Stomach smooth muscle (tissue), 2 donors: Measurements from ENCODE around the gene MGAT4B.
A peak's percentile ranks its signal among the peaks of the same experiment; 100 is the strongest.
"Not testable (repeated sequence)": the region's sequence is repeated elsewhere in the genome, so short reads cannot be mapped to it uniquely, and the experiment has no call there.

Experiments used
- H3K27ac ChIP-seq: one replicate; pipeline ENCODE4 v1.7.0; 2013; ENCODE audit warnings: mild to moderate bottlenecking, low read length, inconsistent platforms
- H3K27me3 ChIP-seq, 2 donors: one replicate each; pipeline ENCODE4 v1.7.0; 2013; ENCODE audit warnings: low read length in 2 of 2; ENCODE audit not compliant: insufficient read depth in 2 of 2, control insufficient read depth in 1 of 2
- H3K36me3 ChIP-seq, 2 donors: one replicate each; pipeline ENCODE4 v1.7.0; 2013; ENCODE audit warnings: low read length in 2 of 2; ENCODE audit not compliant: control insufficient read depth in 2 of 2, insufficient read depth in 2 of 2
- H3K4me1 ChIP-seq: one replicate; pipeline ENCODE4 v1.7.0; 2013; ENCODE audit warnings: low read length; ENCODE audit not compliant: control insufficient read depth, insufficient read depth
- H3K4me3 ChIP-seq, 2 donors: one replicate each; pipeline ENCODE4 v1.7.0; 2013; ENCODE audit warnings: low read length in 2 of 2
- H3K9ac ChIP-seq, 2 donors: one replicate each; pipeline ENCODE4 v1.7.0; 2013; ENCODE audit warnings: low read length in 2 of 2, mild to moderate bottlenecking in 1 of 2
- H3K9me3 ChIP-seq, 2 donors: one replicate each; pipeline ENCODE4 v1.7.0; 2013; ENCODE audit warnings: low read length in 2 of 2; ENCODE audit not compliant: control insufficient read depth in 2 of 2
- donor health status: healthy.
- donor health status: Pancreatic carcinoma.

Gene MGAT4B

GRCh38 chr5:179792612-179793467, 13.8 kb downstream of the MGAT4B start:
- Histone ChIP-seq H3K4me3 (no peak overlapping the region), H3K27ac (peak overlapping the region; percentile 41), H3K4me1 (peaks cover 38% of the 10 kb centered on the region)

GRCh38 chr5:179791881-179792611, 14.6 kb downstream of the MGAT4B start:
- H3K27ac ChIP-seq, result no peak overlapping the region
- H3K4me3 ChIP-seq, result no peak overlapping the region
- no peaks in the 10 kb centered on the region for H3K27me3 ChIP-seq
- H3K36me3 ChIP-seq, result no peaks in the 10 kb centered on the region
- H3K9me3 ChIP-seq, result no peaks in the 10 kb centered on the region
- no peak overlapping the region for H3K9ac ChIP-seq
- peaks cover 36% of the 10 kb centered on the region for H3K4me1 ChIP-seq

More at GRCh38 chr5:179792612-179793467, 13.8 kb downstream of the MGAT4B start:
- Histone ChIP-seq H3K9ac (no peak overlapping the region), H3K27me3 (no peaks in the 10 kb centered on the region), H3K36me3 (no peaks in the 10 kb centered on the region), H3K9me3 (no peaks in the 10 kb centered on the region)

GRCh38 chr5:179789278-179789677, 17.4 kb downstream of the MGAT4B start:
- H3K4me1 ChIP-seq, result peaks cover 14% of the 10 kb centered on the region
- H3K9ac ChIP-seq, H3K36me3 ChIP-seq, H3K9me3 ChIP-seq, H3K27me3 ChIP-seq, H3K27ac ChIP-seq, H3K4me3 ChIP-seq: not testable (repeated sequence)

- no peak overlapping the region for H3K27ac ChIP-seq
- H3K9ac ChIP-seq, result no peak overlapping the region
These were observed 18.3 kb downstream of the MGAT4B start for GRCh38 chr5:179788193-179788854.

GRCh38 chr5:179786861-179787260, 19.8 kb downstream of the MGAT4B start:
- H3K9ac ChIP-seq, result no peak overlapping the region
- no peaks in the 10 kb centered on the region for H3K36me3 ChIP-seq
- no peak overlapping the region for H3K27ac ChIP-seq
- no peaks in the 10 kb centered on the region for H3K27me3 ChIP-seq
- no peak overlapping the region for H3K4me3 ChIP-seq
- H3K9me3 ChIP-seq, result no peaks in the 10 kb centered on the region
- peaks cover 3% of the 10 kb centered on the region for H3K4me1 ChIP-seq

More at GRCh38 chr5:179788193-179788854, 18.3 kb downstream of the MGAT4B start:
- H3K4me1 ChIP-seq, result peaks cover 6% of the 10 kb centered on the region
- H3K4me3 ChIP-seq, result no peak overlapping the region
- H3K27me3 ChIP-seq, result no peaks in the 10 kb centered on the region
- H3K9me3 ChIP-seq, result no peaks in the 10 kb centered on the region
- H3K36me3 ChIP-seq, result no peaks in the 10 kb centered on the region

GRCh38 chr5:179783128-179783527, 23.5 kb downstream of the MGAT4B start:
- no peaks in the 10 kb centered on the region for H3K9me3 ChIP-seq
- H3K36me3 ChIP-seq, result peaks cover 5 to 12% of the 10 kb centered on the region in 2 donors
- no peak overlapping the region for H3K9ac ChIP-seq
- H3K27ac ChIP-seq, result no peak overlapping the region
- H3K27me3 ChIP-seq, result no peaks in the 10 kb centered on the region
- H3K4me1 ChIP-seq, result peaks cover 3% of the 10 kb centered on the region
- no peak overlapping the region for H3K4me3 ChIP-seq

GRCh38 chr5:179781846-179782245, 24.8 kb downstream of the MGAT4B start:
- Histone ChIP-seq H3K27me3 (no peaks in the 10 kb centered on the region), H3K4me3 (no peak overlapping the region), H3K36me3 (peaks cover 13 to 19% of the 10 kb centered on the region in 2 donors), H3K27ac (no peak overlapping the region), H3K9me3 (no peaks in the 10 kb centered on the region), H3K9ac (no peak overlapping the region), H3K4me1 (peaks cover 3% of the 10 kb centered on the region)

GRCh38 chr5:179780362-179780761, 26.3 kb downstream of the MGAT4B start:
- Histone ChIP-seq H3K9me3 (no peaks in the 10 kb centered on the region), H3K36me3 (peaks cover 24 to 26% of the 10 kb centered on the region in 2 donors), H3K27me3 (no peaks in the 10 kb centered on the region), H3K27ac (no peak overlapping the region), H3K4me3 (no peak overlapping the region), H3K9ac (no peak overlapping the region), H3K4me1 (peaks cover 3% of the 10 kb centered on the region)

- Histone ChIP-seq H3K36me3 (peaks cover 25 to 28% of the 10 kb centered on the region in 2 donors), H3K27ac (no peak overlapping the region), H3K9me3 (no peaks in the 10 kb centered on the region), H3K4me1 (peaks cover 3% of the 10 kb centered on the region), H3K27me3 (no peaks in the 10 kb centered on the region), H3K9ac (no peak overlapping the region), H3K4me3 (no peak overlapping the region)
These were observed 26.8 kb downstream of the MGAT4B start for GRCh38 chr5:179779826-179780225.

- H3K9ac ChIP-seq, result no peak overlapping the region
- peaks cover 35 to 40% of the 10 kb centered on the region in 2 donors for H3K36me3 ChIP-seq
- H3K27ac ChIP-seq, result no peak overlapping the region
These were observed 28.1 kb downstream of the MGAT4B start for GRCh38 chr5:179778591-179778990.

More at GRCh38 chr5:179778591-179778990, 28.1 kb downstream of the MGAT4B start:
- Histone ChIP-seq H3K4me3 (no peak overlapping the region), H3K9me3 (no peaks in the 10 kb centered on the region), H3K27me3 (no peaks in the 10 kb centered on the region), H3K4me1 (peaks cover 3% of the 10 kb centered on the region)
